K562 (cell line): ENCODE results near the gene PDPR. TPM values are rescaled to one million over a fixed set of nuclear protein-coding genes. Genes with fewer than 3 reads are reported as not detected.
"Not testable (repeated sequence)": the region's sequence is repeated elsewhere in the genome, so short reads cannot be mapped to it uniquely, and the experiment has no call there.

Source experiments
- JUND ChIP-seq, 2 experiments: IDR thresholded peaks; 2 replicates in 1 of 2; 3 replicates in 1 of 2; pipeline ENCODE4 v1.6.1; 2011; ENCODE audit warnings: borderline replicate concordance in 2 of 2, low read depth in 2 of 2, low read length in 2 of 2, improper control_type of control experiment in 1 of 2, missing biosample characterization in 1 of 2, missing genetic modification characterization in 1 of 2, missing genetic modification reagents in 1 of 2
- SIN3B ChIP-seq: fragments of 450-650 bp; IDR thresholded peaks from 2 replicates; pipeline ENCODE4 v1.6.1; 2017; ENCODE audit warnings: low read depth, mild to moderate bottlenecking, moderate library complexity
- SMAD4 ChIP-seq: fragments of 250-450 bp; sonication (Bioruptor Pico); conservative IDR thresholded peaks from 2 replicates; pipeline ENCODE4 v1.8.0; 2021; ENCODE audit warnings: inconsistent platforms, mild to moderate bottlenecking, moderate library complexity
- polyA plus RNA-seq, 8 experiments: library from polyadenylated mRNA; depleted of rRNA in 4 of 8; stranded (reverse) in 5 of 8; unstranded in 3 of 8; fragments of >200 nt; fragmentation: Nextera tagmentation in 2 of 8; fragmentation: Illumina TruSeq in 1 of 8; extraction: Ambion mirVana in 2 of 8; extraction: Trizol in 1 of 8; gene quantifications; 2 replicates each; pipeline versions ENCODE4 v1.2.1 to v1.2.3, GENCODE V29; 2011 to 2014; ENCODE audit warnings: inconsistent platforms in 1 of 8, missing spikeins in 1 of 8
- total RNA-seq, 7 experiments: library from RNA; depleted of rRNA in 6 of 7; stranded (reverse); fragments of >200 nt in 6 of 7; fragmentation: Illumina TruSeq in 2 of 7; extraction: Trizol in 2 of 7; gene quantifications; 2 replicates each; pipeline versions ENCODE4 v1.2.1 to v1.2.3, GENCODE V29; 2011 to 2021; ENCODE audit warnings: low replicate concordance in 1 of 7
- TF ChIP-seq, protein P1 (sequence below): fragments of 250-450 bp; sonication (Bioruptor Pico); IDR thresholded peaks from 2 replicates; pipeline ENCODE4 v1.9.0; 2021; ENCODE audit warnings: mild to moderate bottlenecking, inconsistent platforms
- TF ChIP-seq, protein P2 (sequence below): fragments of 200-800 bp; sonication (Bioruptor generic); IDR thresholded peaks from 2 replicates; pipeline ENCODE4 v1.6.1; 2017; ENCODE audit warnings: missing genetic modification characterization, missing compliant biosample characterization
- TF ChIP-seq, protein P3 (sequence below): fragments of 250-450 bp; sonication (Bioruptor Pico); IDR thresholded peaks from 2 replicates; pipeline ENCODE4 v1.4.0; 2020; ENCODE audit warnings: mild to moderate bottlenecking
- TF ChIP-seq, protein P4 (sequence below): fragments of 450-650 bp; IDR thresholded peaks from 2 replicates; pipeline ENCODE4 v1.6.1; 2014; ENCODE audit warnings: low read depth, mild to moderate bottlenecking, moderate library complexity, borderline replicate concordance
- TF ChIP-seq, protein P5 (sequence below): fragments of 450-650 bp; IDR thresholded peaks from 2 replicates; pipeline ENCODE4 v1.6.1; 2016; ENCODE audit warnings: low read depth

PDPR gene
- total and polyA plus RNA-seq, 9 of the 15 experiments (the other 6 are each of a cell fraction or from before 2014, with no cell fraction given), result 4.9 to 35.7 (median 19.1) TPM

DNA sequence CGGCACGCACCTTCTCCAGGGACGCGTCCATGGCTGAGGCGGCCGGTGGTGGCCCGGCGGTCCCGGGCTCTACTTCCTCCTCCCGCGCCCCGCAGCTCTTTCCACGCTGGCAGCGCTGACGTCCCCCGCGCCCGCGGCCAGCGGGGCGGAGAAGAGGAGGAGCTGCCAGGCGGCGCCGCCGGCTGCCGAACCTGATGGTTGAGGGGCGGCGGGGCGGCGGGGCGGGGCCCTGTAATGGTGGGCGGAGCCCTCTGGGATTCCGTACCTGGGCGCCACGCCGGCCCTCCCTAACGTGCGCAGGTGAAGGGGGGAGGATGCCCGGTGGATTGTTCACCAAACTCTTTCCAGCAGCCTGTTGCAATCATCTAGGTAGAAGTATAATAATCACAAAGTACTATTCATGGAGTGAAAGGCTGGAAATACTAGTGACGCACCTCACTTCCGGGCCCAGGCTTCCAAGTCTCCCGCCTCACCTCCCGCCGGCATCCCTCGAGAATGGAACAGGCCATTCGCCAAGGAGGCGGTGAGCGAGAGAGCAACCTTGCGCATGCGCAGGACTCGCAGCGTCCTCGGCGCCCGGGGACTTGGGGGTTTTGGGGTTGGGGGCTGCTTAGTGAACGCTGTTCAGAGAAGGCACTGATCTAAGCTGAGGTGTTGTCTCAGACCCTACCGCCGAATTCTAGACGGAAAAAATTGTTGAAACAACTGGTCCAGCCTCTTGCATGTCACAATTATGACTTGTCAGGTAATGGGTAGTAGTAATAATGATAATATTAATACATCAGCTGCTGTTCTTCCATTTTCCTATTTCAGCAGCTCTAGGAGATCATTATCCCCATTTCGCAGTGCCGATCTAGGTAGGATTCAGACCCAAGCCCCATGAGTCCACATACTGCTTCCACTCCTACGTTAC lies 48.1 kb upstream of the PDPR start (continued):
- TF ChIP-seq, protein P1, sequence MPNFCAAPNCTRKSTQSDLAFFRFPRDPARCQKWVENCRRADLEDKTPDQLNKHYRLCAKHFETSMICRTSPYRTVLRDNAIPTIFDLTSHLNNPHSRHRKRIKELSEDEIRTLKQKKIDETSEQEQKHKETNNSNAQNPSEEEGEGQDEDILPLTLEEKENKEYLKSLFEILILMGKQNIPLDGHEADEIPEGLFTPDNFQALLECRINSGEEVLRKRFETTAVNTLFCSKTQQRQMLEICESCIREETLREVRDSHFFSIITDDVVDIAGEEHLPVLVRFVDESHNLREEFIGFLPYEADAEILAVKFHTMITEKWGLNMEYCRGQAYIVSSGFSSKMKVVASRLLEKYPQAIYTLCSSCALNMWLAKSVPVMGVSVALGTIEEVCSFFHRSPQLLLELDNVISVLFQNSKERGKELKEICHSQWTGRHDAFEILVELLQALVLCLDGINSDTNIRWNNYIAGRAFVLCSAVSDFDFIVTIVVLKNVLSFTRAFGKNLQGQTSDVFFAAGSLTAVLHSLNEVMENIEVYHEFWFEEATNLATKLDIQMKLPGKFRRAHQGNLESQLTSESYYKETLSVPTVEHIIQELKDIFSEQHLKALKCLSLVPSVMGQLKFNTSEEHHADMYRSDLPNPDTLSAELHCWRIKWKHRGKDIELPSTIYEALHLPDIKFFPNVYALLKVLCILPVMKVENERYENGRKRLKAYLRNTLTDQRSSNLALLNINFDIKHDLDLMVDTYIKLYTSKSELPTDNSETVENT (CRISPR knock-in tag), result peak; percentile 17; the same call in 1 of the 2 replicates
- TF ChIP-seq, protein P2, sequence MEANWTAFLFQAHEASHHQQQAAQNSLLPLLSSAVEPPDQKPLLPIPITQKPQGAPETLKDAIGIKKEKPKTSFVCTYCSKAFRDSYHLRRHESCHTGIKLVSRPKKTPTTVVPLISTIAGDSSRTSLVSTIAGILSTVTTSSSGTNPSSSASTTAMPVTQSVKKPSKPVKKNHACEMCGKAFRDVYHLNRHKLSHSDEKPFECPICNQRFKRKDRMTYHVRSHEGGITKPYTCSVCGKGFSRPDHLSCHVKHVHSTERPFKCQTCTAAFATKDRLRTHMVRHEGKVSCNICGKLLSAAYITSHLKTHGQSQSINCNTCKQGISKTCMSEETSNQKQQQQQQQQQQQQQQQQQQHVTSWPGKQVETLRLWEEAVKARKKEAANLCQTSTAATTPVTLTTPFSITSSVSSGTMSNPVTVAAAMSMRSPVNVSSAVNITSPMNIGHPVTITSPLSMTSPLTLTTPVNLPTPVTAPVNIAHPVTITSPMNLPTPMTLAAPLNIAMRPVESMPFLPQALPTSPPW (CRISPR knock-in tag), result peak; percentile 54
- TF ChIP-seq, protein P3, sequence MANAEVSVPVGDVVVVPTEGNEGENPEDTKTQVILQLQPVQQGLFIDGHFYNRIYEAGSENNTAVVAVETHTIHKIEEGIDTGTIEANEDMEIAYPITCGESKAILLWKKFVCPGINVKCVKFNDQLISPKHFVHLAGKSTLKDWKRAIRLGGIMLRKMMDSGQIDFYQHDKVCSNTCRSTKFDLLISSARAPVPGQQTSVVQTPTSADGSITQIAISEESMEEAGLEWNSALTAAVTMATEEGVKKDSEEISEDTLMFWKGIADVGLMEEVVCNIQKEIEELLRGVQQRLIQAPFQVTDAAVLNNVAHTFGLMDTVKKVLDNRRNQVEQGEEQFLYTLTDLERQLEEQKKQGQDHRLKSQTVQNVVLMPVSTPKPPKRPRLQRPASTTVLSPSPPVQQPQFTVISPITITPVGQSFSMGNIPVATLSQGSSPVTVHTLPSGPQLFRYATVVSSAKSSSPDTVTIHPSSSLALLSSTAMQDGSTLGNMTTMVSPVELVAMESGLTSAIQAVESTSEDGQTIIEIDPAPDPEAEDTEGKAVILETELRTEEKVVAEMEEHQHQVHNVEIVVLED, result 0 out of 2 replicates have a peak, but pooled peaks have one; percentile 34
- 0 out of 2 replicates have a peak, but pooled peaks have one; percentile 17 for TF ChIP-seq SIN3B
- TF ChIP-seq, protein P4, sequence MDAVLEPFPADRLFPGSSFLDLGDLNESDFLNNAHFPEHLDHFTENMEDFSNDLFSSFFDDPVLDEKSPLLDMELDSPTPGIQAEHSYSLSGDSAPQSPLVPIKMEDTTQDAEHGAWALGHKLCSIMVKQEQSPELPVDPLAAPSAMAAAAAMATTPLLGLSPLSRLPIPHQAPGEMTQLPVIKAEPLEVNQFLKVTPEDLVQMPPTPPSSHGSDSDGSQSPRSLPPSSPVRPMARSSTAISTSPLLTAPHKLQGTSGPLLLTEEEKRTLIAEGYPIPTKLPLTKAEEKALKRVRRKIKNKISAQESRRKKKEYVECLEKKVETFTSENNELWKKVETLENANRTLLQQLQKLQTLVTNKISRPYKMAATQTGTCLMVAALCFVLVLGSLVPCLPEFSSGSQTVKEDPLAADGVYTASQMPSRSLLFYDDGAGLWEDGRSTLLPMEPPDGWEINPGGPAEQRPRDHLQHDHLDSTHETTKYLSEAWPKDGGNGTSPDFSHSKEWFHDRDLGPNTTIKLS, result peak; percentile 70; the same call in 1 of the 2 replicates
- peak; percentile 73 for TF ChIP-seq JUND (IDR thresholded peaks at IDR 0.05; ENCODE audit: borderline replicate concordance, low read depth, low read length)
- TF ChIP-seq JUND (tag; IDR thresholded peaks at IDR 0.05; ENCODE audit: borderline replicate concordance, low read depth, low read length), result not testable (repeated sequence)
- 0 out of 2 replicates have a peak, but pooled peaks have one; percentile 25 for TF ChIP-seq SMAD4
- TF ChIP-seq, protein P5, sequence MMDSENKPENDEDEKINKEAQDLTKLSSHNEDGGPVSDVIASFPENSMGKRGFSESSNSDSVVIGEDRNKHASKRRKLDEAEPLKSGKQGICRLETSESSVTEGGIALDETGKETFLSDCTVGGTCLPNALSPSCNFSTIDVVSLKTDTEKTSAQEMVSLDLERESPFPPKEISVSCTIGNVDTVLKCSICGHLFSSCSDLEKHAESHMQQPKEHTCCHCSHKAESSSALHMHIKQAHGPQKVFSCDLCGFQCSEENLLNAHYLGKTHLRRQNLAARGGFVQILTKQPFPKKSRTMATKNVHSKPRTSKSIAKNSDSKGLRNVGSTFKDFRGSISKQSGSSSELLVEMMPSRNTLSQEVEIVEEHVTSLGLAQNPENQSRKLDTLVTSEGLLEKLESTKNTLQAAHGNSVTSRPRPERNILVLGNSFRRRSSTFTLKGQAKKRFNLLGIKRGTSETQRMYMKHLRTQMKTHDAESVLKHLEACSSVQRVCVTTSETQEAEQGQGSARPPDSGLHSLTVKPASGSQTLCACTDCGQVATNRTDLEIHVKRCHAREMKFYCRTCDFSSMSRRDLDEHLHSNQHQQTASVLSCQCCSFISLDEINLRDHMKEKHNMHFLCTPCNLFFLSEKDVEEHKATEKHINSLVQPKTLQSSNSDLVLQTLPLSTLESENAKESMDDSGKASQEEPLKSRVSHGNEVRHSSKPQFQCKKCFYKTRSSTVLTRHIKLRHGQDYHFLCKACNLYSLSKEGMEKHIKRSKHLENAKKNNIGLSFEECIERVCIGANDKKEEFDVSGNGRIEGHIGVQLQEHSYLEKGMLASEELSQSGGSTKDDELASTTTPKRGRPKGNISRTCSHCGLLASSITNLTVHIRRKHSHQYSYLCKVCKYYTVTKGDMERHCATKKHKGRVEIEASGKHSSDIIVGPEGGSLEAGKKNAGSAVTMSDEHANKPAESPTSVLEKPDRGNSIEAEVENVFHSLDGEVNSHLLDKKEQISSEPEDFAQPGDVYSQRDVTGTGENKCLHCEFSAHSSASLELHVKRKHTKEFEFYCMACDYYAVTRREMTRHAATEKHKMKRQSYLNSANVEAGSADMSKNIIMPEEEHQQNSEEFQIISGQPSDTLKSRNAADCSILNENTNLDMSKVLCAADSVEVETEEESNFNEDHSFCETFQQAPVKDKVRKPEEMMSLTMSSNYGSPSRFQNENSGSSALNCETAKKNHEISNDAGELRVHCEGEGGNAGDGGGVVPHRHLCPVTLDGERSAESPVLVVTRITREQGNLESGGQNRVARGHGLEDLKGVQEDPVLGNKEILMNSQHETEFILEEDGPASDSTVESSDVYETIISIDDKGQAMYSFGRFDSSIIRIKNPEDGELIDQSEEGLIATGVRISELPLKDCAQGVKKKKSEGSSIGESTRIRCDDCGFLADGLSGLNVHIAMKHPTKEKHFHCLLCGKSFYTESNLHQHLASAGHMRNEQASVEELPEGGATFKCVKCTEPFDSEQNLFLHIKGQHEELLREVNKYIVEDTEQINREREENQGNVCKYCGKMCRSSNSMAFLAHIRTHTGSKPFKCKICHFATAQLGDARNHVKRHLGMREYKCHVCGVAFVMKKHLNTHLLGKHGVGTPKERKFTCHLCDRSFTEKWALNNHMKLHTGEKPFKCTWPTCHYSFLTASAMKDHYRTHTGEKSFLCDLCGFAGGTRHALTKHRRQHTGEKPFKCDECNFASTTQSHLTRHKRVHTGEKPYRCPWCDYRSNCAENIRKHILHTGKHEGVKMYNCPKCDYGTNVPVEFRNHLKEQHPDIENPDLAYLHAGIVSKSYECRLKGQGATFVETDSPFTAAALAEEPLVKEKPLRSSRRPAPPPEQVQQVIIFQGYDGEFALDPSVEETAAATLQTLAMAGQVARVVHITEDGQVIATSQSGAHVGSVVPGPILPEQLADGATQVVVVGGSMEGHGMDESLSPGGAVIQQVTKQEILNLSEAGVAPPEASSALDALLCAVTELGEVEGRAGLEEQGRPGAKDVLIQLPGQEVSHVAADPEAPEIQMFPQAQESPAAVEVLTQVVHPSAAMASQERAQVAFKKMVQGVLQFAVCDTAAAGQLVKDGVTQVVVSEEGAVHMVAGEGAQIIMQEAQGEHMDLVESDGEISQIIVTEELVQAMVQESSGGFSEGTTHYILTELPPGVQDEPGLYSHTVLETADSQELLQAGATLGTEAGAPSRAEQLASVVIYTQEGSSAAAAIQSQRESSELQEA, result peak; percentile 86
